ENCODE measurements around the gene PADI6.

Gene PADI6

DNA sequence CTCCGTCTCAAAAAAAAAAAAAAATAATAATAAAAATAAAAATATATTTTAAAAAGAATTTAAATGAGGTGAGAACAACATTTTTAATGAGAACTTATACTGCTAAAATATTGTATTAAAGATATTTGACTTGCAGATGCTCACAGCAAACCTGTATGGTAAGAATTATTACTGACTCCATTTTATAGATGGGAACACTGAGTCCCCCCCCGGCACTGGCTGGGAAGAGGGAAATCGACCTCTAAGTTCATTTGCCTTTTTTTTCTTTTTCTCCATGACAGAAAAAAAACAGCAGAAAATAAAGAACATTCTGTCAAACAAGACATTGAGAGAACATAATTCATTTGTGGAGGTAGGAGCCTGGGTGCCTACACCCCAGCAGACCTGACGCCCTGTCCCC lies 13.4 kb upstream of the PADI6 start:
- no peak for DNase-seq

DNA sequence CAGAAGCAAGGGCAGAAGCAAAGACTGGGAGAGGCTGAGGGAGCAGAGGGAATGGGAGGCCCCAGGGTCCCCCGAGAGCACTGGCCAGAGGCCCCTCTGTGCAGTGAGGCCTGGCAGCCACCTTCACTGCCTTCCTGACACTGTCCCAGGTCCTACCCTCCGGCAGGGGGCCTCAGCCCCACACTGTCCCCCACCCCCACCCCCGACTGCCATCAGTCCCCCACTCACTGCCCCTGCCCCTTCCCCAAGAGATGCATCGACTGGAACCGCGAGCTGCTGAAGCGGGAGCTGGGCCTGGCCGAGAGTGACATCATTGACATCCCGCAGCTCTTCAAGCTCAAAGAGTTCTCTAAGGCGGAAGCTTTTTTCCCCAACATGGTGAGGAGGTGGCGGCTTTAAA lies 13.0 kb upstream of the PADI6 start:
- no peak for DNase-seq

DNA sequence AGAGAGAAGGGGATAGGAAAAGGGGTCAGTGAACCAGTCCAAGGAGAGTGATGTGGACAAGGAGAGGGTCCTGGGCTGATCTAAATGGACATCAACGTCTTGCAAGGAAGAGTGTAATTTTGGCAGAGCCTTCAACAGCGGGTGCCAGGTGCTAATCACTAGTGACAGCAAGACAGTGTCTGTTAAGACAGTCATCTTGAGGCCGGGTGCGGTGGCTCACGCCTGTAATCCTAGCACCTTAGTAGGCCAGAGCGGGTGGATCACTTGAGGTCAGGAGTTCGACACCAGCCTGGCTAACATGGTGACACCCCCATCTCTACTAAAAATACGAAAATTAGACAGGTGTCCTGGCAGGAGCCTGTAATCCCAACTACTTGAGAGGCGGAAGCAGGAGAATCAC lies 12.2 kb upstream of the PADI6 start:
- DNase-seq, result no peak

DNA sequence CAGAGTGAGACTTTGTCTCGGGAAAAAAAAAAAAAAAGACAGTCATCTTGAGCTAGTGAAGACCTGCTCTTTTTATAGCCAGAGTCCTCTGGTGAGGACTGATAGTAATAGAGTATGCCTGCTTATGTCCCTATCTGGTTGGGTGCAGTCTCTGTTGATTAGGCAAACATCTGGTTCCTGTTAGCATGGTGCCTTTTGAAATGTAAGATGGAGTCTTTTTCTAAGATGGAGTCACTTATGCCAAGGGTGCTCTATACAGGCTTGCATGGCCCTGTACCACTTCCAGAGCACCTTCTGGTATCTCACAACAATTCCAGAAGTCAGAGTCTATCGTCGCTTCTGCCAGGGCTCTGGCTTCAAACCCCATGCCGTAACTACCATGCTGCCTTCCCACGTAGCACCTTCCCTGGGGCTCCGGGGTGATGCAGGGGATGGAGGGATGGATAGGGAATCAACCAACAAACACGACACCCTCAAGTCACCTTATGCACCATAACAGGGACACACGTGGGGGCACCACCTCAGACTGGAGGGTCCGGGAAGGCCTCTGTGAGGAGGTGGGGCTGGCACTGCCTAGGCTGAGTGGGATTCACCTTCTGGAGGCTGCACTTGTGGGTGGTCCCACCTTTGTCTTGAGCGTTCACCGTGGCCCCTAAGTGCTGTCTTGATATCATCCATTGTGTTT lies 11.6 kb upstream of the PADI6 start:
- DNase-seq, result no peak

DNA sequence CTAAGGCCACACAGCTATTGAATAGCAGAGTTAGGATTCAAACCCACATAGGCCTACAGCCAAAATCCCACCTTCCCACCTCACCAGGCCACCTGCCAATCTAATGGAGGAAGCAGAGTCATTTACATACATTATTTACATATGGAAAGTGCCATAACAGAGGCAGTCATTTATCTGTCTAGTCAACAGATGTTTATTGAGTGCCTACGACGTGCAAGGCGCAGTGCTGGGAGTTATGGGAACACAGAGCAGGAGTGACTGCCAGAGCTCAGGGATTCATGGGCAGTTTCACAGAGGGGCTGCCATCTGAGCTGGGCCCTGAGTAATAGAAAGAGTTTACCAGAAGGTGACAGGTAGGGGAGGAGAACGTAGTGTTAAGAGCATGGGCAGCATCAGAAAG lies 10.3 kb upstream of the PADI6 start:
- DNase-seq, result no peak

DNA sequence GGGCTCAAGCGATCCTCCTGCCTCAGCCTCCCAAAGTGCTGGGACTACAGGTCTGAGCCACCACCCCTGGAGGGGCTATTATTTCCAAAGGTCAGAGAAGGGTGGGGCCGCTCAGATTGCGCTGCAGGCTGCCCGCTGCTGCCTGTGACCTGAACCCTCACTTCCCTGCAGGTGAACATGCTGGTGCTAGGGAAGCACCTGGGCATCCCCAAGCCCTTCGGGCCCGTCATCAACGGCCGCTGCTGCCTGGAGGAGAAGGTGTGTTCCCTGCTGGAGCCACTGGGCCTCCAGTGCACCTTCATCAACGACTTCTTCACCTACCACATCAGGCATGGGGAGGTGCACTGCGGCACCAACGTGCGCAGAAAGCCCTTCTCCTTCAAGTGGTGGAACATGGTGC lies 8.6 kb upstream of the PADI6 start:
- DNase-seq, result no peak

DNA sequence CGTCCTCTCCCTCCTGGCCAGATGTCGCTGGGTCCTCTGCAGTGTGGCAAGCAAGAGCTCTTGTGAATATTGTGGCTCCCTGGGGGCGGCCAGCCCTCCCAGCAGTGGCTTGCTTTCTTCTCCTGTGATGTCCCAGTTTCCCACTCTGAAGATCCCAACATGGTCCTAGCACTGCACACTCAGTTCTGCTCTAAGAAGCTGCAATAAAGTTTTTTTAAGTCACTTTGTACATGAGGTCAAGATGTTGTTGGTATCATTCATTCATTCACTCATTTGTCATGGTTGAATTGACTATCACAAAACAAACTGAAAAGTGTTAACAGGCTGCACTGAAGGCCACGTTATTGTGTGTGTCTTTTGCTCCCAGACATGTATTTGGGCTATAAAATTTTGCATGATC lies 8.2 kb upstream of the PADI6 start:
- DNase-seq, result no peak

DNA sequence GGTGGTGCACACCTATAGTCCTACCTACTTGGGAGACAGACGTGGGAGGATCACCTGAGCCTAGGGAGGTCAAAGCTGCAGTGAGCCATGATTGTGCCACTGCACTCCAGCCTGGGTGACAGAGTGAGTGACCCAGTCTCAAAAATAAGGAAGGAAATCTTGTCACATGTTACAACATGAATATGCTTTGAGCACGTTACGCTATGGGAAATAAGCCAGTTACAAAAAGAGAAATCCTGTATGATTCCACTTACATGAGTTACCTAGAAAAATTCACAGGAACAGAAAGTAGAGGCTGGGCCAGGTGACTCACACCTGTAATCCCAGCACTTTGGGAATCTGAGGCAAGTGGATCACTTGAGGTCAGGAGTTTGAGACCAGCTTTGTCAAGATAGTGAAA lies 6.7 kb upstream of the PADI6 start:
- no peak for DNase-seq

DNA sequence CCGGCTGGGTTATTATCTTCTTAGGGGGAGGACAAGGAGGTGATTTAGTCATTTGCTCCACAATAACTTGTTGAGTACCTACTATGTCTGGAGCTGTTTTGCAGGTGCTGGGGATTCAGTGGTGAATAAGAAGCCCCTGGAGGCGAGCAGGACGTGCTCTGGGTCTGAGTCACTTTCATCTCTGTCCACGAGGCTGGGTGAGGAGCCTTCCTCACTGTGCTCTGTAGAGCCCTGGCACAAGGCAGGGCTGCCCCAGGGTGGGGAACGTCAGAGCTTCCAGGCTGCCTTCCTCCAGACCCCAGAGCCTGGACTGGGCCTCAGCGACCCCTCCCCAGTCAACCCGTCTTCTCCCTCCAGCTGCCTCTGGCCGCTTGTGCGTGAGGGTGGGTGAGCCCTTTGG lies 2.5 kb upstream of the PADI6 start:
- no peak for DNase-seq

DNA sequence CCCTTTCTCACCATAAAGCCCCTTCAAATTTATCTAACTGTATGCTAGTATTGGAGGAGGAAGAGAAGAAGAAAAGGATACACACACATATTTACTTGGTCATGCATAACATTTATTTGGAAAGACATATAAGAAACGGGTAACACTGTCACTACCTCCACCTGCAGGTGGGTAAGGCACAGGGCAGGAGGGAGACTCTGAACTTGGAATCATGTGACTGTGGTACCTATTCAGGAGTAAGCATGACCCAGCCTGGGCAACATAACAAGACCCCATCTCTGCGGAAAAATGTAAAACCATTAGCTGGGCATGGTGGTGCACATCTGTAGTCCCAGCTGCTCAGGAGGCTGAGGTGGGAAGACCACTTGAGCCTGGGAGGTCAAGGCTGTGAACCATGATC lies 1.4 kb upstream of the PADI6 start:
- DNase-seq, result no peak

DNA sequence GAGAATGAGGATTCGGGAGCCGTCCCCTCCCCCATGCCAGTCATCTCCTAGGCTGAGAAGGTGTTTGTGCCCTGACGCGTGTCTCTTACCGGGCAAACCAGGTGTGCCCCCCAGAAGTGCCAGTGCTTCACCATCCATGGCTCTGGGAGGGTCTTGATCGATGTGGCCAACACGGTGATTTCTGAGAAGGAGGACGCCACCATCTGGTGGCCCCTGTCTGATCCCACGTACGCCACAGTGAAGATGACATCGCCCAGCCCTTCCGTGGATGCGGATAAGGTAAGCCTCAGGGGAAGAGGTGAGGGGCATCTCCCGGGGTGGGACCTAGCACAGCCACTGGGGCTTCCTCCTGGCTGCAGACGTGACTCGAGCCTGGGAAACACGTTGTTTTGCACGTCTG lies 959 bp downstream of the PADI6 start:
- no peak for DNase-seq

DNA sequence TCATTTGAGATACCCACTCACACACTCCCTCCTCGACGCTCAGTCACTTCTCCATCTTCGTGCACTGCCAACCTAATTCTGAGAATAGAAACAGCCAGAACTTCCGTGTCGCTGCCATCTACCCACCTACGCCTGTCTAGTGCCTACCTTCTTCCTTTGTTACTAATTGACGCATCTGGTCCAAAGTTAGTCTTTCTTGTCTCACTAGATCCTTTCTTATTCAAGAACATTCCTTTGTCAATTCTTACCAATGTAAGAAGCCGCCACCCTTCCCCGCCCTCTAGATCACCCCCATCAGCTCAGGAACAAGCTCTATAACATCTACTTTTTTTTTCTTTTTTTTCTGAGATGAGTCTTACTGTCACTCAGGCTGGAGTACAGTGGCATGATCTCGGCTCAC lies 3.7 kb downstream of the PADI6 start:
- no peak for DNase-seq

DNA sequence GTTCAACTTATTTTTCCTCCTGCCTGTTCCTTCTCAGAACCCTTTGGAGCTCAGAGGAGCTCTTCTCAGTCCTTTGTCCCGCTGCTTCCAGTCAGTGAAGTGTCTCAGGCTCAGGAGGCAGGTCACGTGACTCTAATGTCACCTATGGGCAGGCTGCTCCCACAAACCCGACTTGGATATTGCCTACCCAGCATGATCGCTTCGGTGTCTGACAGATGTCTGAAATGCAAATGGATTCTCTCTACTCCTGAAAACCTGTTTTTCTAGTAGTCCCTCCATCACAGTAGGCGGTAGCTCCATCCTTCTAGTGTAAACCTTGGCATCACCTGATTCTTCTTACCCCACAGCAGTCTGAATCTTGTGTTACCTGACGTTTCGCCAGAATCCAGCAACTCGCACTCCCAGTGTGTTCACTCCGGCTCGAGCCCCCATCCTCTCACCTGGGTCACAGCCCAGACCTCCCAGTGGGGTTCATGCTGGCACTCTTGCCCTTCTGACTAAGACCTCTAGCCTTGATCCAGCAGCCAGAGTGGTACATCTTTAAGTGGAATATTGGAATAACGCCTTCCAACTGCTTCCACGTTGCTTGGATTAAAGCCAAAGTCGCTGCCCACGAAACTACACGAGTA lies 5.4 kb downstream of the PADI6 start:
- DNase-seq, result no peak

DNA sequence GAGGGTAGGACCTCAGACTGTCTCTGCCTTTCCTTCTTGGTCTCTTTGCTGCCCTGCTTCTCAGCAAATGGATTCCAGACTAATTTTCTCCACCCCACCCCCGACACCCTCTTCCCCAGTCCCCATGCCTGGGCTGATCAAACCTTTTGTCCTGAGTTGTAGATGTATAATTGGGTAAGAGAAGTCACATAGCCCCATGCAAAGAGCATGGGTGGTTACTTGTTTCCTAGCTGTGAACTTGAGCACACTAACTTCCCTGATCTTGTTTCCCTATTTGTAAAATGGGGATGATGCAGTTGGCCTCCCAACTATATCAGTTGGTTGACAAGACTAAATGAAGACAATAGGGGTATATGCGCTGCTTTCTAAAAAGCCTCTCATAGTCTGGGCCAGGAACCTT lies 9.2 kb downstream of the PADI6 start:
- no peak for DNase-seq

DNA sequence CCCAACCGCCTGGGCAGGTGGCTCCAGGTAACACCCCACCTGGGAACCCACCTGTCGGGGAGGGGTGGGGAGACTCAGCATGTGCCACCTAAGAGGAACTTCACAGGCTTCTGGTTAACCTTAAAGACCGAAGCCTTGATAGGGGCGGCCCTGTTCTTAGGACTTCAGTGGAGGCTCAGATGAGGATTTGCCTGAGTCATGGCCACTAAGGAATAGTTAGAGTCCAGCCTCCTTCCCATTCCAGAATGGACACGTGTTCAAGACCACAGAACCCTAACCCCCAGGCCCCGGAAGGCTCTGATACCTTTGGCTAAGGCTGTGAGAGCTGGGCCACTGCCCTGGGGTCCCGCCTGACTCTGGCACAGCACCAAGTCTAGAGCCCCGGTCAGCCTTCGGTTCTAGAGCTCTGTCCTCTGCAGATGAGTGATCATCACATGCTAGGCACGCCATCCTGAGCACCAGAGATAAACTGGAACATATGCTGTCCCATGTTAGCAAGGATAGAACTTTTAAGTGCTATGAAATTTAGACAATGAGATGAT lies 20.3 kb downstream of the PADI6 start:
- no peak for DNase-seq

DNA sequence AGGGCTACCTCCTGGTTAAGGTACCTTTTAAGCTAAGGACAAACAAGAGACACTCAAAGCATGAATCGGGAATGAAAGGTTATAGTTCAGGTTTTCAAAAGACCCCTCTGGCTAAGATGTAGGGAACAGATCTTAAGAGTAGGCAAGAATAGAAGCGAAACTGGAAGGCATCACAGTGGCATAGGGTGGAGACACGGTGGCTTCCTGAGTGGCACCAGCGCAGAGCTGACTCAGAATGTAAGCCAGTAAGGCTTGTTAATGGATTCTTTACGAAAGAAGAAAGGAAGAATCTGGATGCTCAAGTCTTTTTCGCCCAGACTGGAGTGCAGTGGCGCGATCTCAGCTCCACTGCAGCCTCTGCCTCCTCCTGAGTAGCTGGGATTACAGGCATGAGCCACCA lies 21.2 kb downstream of the PADI6 start:
- DNase-seq, result no peak

DNA sequence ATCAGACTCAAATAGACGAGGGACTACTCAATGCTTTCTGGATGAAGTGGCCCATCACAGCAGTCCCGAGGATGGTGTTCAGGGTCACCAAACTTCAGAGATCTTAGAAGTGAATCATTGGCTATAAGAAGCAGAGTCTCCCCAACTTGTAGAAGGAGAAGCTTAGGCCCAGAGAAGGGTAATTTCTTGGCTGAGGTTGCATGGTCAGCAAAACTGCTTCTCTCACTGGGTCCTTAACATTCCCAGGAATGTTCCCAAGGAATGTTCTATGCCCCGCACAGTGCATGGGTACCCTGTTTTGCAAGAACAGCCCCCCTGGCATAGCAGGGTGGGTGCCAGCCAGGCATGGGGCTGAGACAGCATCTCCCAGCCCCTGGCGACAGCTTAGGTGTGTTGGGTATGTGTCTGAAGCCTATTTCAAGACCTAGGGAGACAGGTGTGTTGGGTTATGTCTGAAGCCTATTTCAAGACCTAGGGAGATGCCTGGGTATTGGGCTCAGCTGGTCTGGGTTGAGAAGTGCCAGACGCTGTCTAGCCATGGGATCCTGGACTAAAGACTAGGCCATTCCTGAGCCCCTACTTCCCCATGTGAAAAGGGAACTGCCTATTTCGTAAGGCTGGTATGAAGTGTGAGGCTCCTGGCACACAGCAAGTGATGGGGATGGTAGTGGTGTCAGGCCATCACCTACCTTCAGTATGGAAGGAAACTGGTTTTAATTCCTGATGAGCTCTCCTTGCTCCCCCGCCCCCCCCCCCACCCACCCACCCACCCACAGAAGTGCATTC lies 26.1 kb downstream of the PADI6 start:
- DNase-seq, result no peak

DNA sequence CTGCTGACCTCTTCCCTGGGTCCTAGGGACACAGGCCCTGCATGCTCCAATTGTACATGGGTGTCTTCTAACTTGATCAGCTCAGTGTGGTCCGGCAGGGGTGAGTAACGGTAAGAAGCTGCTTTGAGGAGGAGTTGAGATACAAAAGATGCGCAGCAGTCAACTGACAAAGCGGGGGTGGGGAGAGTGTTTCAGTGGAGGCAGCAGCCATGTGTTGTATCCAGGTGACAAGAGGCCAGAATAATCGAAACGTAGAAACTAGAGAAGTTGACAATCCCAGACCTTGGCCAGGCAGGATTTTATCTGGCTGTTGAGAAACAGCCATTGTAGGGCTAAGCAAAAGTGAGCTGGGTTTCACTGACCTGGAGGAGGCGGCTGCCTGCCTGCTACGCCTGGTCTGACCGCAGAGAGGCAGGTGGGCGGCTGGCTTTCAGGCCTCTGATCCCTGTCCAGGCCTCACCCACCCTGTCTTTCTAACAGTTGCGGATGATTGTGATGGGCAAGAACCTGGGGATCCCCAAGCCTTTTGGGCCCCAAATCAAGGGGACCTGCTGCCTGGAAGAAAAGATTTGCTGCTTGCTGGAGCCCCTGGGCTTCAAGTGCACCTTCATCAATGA lies 28.8 kb downstream of the PADI6 start:
- no peak for DNase-seq

DNA sequence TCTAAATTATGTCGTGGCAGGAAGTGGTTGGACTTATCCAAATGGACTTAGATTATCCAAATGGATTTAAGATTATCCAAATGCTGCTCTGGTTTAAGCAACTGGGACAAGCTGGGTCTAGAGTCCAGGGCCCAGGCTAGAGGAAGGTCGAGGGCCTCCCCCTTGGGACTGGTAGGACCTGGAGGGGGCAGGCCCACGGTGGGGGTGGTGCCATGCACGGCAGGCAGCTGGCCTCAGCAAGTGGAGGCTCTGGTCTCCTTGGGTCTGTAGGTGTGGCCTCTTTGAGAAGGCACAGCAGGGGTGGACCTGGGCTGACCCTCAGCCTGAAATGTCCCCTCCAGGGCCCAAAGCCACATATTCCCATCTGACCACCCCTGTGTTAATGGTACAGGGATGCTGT lies 29.8 kb downstream of the PADI6 start:
- DNase-seq, result no peak

DNA sequence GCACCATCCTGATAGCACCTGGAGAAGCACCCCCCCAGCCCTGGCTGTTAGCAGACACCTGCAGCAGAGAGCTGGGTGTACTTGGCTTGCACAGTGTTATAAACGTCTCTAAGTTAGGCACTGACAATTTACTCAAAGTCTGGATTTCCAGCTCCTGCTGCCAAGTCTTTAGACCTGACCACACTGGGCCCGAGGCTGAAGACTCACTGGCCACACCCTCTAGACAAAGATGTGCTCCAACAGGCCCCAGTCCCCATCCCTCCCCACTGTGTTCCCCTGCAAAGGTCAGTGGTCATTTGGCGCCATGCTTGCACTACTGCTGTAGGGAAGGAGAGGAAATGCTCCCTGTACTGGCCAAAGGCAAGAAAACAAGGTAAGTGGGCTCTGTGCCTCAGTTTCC lies 31.1 kb downstream of the PADI6 start:
- DNase-seq, result no peak

DNA sequence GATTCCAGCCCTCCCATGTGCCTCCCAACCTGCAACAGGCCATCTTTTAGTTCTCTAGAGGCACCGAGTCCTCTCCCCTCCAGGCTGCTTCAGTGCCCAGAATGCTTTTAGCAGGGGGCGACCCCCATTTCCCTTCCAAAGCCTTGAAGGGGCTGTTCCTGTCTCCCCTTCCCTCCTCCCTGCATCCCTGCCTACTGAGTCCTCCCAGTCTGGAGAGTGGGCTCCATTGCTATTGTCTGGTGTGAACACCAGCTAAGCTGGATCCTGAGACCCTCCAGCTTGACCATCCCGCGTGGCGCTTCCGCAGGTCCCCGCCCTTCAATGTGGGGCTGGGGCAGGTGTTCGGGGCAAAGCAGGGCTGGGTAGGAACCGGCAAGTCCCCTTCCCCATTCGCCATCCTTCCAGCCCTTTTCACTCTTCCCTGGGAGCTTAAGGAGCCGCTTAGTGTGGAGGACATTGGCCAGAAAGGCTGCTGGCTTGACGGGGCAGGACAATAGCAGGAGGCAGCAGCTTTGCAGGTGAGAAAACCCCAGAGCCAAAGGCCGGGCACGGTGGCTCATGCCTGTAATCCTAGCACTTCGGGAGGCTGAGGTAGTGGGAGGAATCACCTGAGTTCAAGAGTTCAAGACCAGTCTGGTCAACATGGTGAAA lies 32.2 kb downstream of the PADI6 start:
- DNase-seq, result no peak

DNA sequence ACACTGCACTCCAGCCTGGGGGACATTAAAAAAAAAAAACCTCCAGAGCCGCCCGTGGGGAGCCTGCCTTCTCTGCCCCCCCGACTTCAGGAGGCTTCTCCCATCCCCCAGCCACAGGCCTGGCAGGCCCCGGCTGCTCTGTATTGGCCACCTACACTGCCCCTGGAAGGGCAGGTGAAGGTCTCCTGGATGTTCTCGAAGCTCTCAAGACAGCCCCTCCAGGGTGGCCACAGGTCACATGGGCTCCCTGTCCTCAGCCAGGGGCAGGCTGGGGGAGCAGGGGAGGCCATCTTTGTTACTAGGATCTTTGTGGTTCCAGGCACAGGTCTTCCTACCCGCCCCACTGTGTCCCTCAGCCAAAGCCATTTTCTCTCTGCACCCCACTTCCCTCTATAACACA lies 32.8 kb downstream of the PADI6 start:
- no peak for DNase-seq

Data from CD4-positive, alpha-beta T cell treated with Interleukin-21 for 1 hour (primary cell).